ENCODE results near the gene GNAQ.

- TF ChIP-seq ZBTB44 (CRISPR knock-in tag; IDR thresholded peaks at IDR 0.05) (no peak), KAT2B (IDR thresholded peaks at IDR 0.05; ENCODE audit: borderline replicate concordance, low read depth, low read length) (no peak), CTCF (CRISPR knock-in tag; IDR thresholded peaks at IDR 0.05) (no peak), KLF6 (CRISPR knock-in tag; IDR thresholded peaks at IDR 0.05) (no peak), ZNF317 (CRISPR knock-in tag; IDR thresholded peaks at IDR 0.05) (no peak), ZNF17 (CRISPR knock-in tag; IDR thresholded peaks at IDR 0.05) (no peak), ATF2 (CRISPR knock-in tag; IDR thresholded peaks at IDR 0.05) (no peak), ZXDC (CRISPR knock-in tag; IDR thresholded peaks at IDR 0.05) (no peak), CREB1 (IDR thresholded peaks at IDR 0.05) (no peak), CREB1 (CRISPR knock-in tag; IDR thresholded peaks at IDR 0.05) (no peak)
These were observed 109.0 kb downstream of the GNAQ start for GRCh38 chr9:77922591-77922990.

Measured in HepG2 (cell line).